Epidermal melanocyte (primary cell): Measurements from ENCODE around the gene PTPRC.

Experiments used
- DNase-seq: peaks from one replicate; pipeline ENCODE4 v3.0.0; 2011; ENCODE audit warnings: low spot score; ENCODE audit not compliant: insufficient read length

PTPRC gene

GRCh38 chr1:198761859-198762616 is 123.2 kb downstream of the PTPRC start:
- DNase-seq = no peak

- no peak for DNase-seq
Measured at GRCh38 chr1:198763298-198763714, 124.5 kb downstream of the PTPRC start.

- no peak for DNase-seq
Measured at GRCh38 chr1:198764748-198765147, 125.9 kb downstream of the PTPRC start.

GRCh38 chr1:198765416-198765815 is 126.6 kb downstream of the PTPRC start:
- DNase-seq = no peak

- no peak for DNase-seq
Measured at GRCh38 chr1:198771563-198772153, 132.8 kb downstream of the PTPRC start.

- DNase-seq = no peak
Measured at GRCh38 chr1:198772626-198773025, 133.8 kb downstream of the PTPRC start.

GRCh38 chr1:198773030-198773429 is 134.2 kb downstream of the PTPRC start:
- no peak for DNase-seq

- DNase-seq = no peak
Measured at GRCh38 chr1:198773523-198773922, 134.7 kb downstream of the PTPRC start.

GRCh38 chr1:198774421-198774820 is 135.6 kb downstream of the PTPRC start:
- no peak for DNase-seq

GRCh38 chr1:198775606-198776005 is 136.8 kb downstream of the PTPRC start:
- no peak for DNase-seq

GRCh38 chr1:198776602-198777029 is 137.8 kb downstream of the PTPRC start:
- DNase-seq = no peak

GRCh38 chr1:198778049-198778448 is 139.2 kb downstream of the PTPRC start:
- no peak for DNase-seq

- DNase-seq = no peak
Measured at GRCh38 chr1:198780376-198780775, 141.5 kb downstream of the PTPRC start.

- DNase-seq = no peak
Measured at GRCh38 chr1:198788561-198789064, 149.8 kb downstream of the PTPRC start.

- no peak for DNase-seq
Measured at GRCh38 chr1:198793714-198794113, 154.9 kb downstream of the PTPRC start.

GRCh38 chr1:198794498-198794897 is 155.7 kb downstream of the PTPRC start:
- no peak for DNase-seq

GRCh38 chr1:198797656-198798055 is 158.8 kb downstream of the PTPRC start:
- no peak for DNase-seq

- DNase-seq = no peak
Measured at GRCh38 chr1:198798923-198799386, 160.1 kb downstream of the PTPRC start.

GRCh38 chr1:198805498-198806151 is 166.8 kb downstream of the PTPRC start:
- no peak for DNase-seq

GRCh38 chr1:198806861-198807260 is 168.0 kb downstream of the PTPRC start:
- no peak for DNase-seq
